GM18517 (cell line): ENCODE results near the gene GALNT17.
"Not testable (repeated sequence)": the region's sequence is repeated elsewhere in the genome, so short reads cannot be mapped to it uniquely, and the experiment has no call there.

Source experiments
- ATAC-seq: cut with Tn5 transposase; IDR thresholded peaks from one replicate; pipeline ENCODE4 v1.9.1; 2021; ENCODE audit warnings: mild to moderate bottlenecking, moderate library complexity; ENCODE audit not compliant: unreplicated experiment

Gene GALNT17

DNA sequence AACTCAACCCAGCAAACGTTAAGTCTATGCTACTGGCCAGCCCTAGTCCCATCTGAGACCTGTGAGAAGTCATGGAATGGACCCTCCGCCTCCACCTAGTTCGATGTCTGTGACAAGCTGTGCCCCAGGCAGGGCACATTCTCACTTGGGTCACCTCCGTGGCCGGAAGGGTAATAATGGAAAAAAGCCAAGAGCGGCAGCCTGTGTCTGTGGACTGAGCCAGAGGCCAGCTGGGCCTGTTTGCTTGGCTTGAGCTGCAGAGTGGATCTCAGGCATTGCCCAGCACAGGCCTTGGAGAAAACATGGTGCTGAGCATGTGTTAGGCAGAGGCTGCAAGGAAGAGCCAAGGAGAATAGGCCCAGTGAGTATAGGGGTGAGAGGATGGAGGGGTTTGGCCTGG, 97.8 kb downstream of the GALNT17 start:
- no peak for ATAC-seq

DNA sequence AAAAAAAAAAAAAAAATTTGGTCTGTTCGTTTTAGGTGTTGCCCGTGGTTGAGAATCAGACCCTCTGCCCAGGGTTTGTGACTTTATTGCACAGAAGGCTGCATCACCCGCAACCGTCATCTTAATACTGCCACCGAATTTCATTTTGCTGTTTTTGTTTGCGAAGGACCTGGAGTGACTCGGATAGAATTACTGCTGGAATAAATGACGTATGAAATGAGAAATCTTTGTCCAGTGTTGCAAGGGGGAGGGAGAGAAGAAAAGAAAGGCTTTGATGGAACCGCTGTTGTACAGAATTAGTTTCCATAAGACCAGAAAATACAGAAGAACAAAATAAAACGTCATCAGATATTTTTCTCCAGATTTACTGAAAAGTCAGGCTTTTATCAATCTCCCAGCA, 103.3 kb downstream of the GALNT17 start:
- ATAC-seq, result no peak

DNA sequence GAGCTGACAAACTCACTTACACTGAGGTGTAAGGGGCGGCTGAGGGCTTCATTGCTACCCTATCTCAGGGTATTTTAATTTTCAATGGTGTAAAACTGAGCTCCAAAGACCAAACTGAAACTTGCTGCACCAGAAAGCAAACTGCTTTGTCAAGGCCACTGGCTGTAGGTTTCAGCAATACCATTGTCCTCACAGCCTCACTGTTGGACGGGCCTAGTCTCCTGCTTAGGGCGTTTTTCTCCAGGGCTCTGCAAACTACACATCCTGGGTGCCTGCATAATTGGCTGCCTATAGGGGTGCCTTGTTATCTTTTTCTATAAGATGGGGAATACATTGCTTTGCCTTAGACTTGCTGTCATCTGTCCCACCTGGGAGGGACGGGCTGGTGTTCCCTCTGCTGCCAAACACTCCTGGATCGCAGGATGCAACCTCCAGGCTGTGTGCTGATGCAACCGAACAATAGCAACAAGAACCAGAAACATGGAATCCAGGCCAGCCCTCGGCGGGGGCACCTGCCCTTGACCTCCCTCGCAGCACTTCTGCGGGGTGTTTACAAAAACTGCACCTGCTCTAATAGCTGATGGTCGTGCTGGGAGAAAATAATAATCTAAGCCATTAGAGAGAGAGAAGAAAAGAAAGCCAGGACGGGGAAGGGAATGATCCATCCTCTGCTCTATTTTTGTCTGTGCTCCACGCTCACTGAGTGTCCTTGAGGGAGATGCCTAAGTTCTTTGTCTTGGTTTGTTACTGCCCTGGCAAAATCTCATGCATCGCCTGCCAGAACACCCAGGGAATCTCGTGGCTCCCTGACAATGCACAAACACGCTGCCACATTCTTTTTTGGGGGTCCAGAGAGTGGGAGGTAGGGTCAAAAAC, 104.5 kb downstream of the GALNT17 start:
- no peak for ATAC-seq

DNA sequence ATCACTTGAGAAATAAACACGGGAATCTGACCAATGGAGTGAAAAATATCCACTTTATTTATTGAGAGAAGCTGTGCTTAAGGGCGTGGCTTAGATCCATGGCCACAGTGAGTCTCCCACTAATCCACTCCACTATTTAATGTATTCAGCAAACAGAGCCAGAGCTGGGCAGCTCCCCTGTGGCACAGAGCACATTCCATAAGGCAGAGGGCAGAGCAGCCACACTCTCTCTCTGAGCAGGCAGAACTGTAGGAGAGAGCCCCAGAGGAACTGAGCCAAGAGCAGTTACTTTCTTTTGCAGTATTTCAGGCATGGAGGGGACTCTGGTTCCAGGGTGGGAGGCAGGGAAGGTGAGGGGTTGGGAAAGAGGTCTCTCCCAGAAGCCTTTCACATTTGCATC, 106.0 kb downstream of the GALNT17 start:
- ATAC-seq, result no peak

DNA sequence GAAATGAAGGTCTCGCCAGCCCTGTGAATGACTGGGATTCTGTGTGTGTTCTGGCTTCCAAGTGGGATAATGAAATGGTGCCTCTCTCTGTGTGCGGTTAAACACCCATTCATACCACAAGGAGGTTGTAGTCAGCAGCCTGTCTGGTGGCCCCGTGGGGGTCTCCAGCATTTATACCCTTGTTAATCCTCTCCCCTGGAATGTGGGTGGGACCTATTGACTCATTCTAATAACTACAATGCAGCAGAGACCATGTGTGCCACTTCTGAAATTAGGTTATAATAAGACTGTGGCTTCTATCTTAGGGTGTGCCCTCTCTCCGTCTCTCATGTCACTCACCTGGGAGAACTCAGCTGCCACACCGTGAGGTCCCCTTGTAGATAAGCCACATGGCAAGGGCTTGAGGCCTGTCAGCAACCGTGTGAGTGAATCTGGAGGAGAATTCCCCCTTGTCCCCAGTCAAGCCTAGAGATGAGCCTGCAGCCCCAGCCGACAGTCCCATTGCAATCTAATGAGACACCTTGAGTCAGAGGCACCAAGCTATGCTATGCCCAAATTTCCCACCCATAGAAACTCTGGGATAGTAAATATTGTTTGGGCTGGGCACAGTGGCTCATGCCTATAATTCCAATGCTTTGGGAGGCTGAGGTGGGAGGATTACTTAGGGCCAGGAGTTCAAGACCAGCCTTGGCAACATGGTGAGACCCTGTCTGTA, 106.8 kb downstream of the GALNT17 start:
- ATAC-seq, result no peak

DNA sequence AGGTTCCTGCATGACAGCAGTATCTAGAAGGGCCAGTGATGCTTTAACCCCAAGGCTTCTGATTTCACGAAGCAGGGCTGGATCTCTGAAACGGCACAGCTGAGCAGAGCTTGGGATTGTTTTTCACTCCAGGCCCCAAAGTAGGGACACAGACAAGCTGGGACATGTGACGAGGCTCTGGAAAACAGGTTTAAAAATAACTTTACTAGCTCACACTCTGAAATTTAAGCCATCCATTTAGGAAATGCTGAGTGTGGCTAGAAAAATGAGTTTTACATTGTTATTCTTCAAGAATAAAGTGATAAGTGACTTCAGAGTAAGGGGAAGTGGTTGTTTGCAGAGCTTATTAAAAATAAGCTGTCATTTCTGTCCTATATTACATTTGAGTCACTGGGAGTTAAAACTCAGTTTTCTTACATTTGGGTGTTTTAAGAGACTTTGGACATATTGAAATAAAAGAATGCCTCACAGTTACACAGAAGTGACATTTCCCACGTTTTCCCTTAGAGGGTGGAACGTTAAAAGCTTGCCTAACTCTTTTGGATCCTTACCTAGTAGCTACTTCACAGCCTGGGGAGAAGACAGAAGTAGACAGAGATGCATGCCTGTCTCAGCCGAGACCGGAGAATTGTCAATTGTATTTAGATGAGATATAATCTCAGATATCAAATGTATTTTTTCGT, 107.8 kb downstream of the GALNT17 start:
- ATAC-seq, result no peak

DNA sequence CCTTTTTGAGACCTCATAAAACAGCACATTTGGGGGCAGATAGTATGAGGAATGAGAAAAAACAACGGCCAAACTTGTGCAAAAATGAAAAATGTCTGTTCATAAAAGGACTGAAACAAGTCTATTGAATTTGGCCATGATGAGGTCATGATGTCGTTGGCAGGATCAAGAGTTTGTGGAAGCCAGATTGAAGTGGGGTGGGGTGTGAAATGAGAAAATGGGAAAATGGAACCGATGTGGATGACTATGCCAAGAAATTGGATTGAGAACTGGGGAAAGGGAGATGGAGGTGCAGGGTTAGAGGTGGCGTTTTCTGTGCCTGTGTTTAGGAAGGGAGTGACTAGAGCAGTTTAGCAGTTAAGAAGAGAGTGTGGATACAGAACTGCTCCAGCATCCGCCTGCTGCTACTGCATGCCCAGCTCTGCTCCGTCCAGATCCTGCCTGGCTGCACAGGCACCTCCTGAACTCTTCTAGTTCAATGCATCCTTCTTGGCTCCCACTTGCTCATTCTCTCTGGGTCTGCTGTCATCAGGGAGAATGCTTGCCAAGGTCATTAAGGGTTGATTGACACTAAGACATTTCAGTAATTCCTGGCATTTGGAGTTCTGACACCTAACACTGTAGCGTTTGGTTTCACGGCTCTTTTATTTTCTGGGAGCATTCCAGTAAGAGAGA, 111.9 kb downstream of the GALNT17 start:
- ATAC-seq, result no peak

DNA sequence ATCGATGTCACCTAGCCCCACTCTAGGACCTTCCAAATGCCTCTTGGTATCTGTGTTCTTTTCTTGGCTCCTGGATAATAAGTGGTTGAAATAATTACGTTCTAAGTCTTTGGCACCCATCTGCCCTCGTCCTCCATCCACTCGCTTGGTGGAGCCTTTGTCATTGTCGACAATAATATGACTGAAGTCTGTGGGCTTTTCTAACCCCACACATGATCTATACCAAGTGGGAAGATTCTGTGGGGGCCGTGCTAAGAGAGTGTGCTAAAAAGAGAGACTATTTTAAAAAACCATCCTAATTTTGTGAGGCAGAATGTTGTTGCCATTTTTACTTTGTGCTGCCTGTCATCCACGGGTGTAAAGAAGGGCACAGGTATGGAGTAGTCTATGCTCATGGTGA, 113.1 kb downstream of the GALNT17 start:
- no peak for ATAC-seq

DNA sequence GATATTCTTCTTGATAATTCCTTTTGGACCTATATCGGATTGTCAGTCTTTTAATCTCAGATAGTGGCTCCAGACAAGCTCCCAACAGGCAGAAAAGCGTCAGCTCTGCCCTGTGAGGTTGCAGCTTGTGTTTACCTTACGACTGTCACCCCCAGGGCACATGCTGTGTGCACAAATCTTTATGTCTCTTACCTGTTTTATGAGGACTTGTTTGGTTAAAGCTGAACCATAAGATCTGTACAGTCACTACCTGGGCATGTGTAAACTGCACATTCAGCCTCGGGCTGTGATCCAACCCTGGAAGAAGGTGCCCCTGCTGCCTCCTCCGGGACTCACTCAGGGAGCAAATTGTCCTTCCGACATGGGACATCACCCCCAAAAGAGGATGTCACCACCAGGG, 119.8 kb downstream of the GALNT17 start:
- ATAC-seq, result no peak

DNA sequence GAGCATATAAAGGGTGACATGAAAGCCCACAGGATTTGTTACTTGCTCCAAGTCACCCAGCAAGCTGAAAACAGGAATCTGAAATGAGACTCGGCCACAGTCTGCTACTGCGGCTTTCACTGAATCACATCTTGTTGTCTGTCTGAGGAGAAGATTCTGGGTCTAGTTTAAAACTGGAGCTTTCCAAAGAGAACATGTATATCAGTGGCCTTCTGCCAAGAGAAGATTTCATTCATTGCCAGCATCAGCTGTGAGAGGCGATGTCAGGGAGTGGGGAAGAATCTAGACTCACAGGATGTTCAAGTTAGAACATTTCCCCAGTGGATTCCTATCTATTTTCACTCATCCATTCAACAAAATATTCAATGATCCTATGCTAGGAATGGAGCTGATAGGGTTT, 122.8 kb downstream of the GALNT17 start:
- ATAC-seq, result no peak

DNA sequence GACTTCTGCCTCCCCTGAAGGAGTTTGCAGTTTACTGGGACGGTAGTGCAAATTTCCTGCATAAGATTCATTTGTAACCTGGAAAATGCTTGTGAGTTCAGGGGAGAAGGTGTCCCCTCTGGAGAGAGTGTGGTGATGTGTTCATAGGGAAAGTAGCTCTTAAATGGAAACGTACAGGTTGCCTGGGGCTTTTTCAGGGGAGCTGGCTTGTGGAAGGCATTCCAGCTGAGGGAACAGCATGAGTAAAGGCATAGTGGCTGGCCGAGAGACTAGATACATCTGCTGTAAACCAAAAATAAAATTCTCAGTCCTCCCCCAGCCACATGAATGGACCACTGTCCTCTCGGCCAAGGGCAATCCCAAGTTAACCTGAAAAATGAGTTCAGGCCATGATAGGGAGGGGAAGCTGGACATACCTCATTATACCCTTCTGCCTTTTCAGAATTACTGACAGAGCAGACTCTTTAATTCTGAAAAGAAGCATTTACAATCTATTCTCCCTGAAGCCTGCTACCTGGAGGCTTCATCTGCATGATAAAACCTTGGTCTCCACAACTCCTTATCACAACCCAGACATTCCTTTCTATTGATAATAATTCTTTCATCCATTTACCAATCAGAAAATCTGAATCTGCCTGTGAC, 123.7 kb downstream of the GALNT17 start:
- ATAC-seq, result no peak

DNA sequence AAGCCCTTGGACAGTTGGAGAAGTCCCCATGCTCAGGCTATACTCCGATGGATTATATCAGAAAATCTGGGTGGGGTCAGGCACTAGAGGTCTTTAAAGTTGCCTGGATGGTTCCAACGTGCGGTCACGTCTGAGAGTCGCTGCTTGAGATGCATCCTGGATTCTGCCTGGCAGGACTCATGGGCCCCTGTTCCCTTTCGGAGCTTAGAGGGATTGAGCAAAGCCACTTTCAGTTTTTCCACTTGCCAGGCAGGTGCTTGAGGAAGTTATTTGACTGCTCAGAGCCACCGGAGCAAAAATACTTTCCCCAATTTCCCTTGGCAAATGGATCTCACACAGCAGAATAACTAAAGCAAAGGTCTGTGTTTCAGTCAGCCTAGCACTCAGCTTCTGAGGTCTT, 129.1 kb downstream of the GALNT17 start:
- ATAC-seq, result no peak

DNA sequence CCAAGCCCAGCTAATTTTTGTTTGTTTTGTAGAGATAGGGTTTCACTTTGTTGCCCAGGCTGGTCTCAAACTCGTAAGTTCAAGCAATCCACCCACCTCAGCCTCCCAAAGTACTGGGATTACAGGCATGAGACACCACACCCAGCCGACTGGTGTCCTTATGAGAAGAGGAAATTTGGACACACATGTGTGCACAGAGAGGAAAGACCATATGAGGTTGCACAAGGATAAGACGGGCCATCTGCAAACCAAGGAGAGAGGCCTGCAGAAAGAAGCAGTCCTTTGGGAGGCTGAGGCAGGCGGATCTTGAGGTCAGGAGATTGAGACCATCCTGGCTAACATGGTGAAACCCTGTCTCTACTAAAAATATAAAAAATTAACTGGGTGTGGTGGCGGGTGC, 130.9 kb downstream of the GALNT17 start:
- ATAC-seq, result not testable (repeated sequence)

DNA sequence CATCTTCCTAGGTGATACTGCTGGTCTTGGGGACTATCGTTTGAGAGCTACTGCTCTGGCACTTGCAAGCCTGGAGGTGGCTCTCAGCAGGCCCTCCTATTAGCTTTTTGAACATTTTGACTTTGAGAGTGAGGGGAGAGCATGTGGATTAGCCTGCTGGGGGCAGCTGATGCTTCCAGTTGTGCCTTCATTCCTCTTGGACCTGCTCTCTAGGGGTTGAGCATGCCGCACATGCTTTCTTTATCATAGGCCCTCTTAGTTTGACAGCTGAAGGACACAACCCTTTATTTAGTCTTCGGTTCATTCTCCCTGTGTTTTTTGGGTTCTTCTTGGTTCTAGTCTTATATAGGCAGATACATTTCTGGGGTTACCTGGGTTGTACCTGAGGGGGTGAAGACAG, 132.1 kb downstream of the GALNT17 start:
- no peak for ATAC-seq

DNA sequence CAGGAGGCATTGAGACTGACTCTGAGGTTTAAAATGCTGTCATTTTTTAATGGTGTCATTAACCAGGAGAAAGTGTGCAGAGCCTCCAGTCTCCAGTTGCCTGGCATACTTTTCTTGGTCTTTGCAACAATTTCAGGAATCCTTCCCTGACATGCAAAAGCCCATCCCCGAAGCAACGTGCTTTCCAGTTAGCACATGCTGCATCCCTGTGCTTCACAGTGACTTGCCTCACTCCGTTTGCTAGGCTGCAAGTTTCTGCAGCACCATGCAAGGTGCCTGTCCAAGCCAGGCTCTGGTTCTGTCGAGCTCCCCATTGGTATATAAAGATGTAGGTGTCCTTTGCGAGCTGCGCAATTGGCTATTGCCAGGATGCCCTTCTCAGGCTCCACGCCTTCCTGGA, 135.0 kb downstream of the GALNT17 start:
- no peak for ATAC-seq

DNA sequence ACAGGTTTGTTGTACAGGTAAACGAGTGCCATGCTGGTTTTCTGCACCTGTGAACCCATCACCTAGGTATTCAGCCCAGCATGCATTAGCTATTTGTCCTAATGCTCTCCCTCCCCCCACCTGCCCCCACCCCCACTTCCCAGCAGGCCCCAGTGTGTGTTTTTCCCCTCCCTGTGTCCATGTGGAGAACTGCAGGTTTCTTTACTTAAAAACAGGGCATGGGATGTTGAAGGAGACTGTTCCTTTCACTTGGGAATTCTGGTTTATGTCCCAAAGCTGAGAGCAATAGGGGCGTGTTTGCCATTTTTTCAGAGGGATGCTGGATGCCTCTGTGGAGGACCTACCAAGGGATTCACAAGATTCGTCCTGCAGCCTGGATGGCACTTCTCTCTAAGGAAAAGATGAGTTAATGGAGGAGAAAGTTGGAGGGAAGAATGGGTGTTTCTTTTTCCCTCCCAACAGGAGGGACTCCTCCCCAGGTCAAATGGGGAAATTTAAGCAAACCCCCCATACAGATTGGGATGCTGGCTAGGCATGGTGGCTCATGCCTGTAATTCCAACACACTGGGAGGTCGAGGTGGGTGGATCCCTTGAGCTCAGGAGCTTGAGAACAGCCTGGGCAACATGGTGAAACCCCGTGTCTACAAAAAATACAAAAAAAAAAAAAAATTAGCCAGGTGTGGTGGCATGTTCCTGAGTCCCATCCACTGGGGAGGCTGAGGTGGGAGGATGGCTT, 136.0 kb downstream of the GALNT17 start:
- ATAC-seq, result no peak

DNA sequence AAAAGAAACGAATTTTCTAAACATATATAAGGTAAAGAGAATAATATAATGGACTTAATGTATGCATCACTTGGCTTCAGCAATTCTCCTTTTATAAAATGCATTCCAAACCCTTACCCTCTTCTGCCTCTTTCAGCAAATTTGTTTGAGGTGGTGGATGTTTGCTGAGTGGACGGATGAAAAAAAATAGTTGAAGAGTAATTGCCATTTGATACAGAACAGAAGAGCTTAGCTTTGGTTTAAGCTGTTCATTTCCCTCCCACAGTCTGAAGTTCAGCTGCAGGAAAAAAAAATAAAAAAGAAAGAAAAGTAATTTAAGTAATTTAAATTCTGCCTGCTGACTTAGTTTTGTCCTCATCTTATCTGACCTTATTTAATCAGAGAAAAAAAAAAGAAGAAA, 138.6 kb downstream of the GALNT17 start:
- no peak for ATAC-seq

DNA sequence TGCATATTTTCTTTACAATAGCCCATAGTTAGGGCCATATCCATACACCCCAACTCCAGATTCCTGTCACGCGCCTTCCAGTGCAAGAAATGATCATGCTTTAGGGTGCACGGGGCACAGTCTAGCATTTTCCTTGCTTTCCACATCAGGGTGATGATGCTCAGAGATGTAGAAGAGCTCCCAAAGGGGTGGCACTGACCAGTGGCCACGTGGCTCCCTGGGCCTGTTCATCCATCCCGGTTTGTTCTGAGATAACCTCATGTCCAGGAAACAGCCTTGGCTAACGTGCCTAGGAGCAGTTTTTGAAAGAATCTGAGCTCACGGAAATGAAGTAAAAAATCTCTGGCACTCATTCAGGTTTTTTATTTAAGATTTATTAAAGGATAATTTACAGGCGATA, 139.3 kb downstream of the GALNT17 start:
- no peak for ATAC-seq

DNA sequence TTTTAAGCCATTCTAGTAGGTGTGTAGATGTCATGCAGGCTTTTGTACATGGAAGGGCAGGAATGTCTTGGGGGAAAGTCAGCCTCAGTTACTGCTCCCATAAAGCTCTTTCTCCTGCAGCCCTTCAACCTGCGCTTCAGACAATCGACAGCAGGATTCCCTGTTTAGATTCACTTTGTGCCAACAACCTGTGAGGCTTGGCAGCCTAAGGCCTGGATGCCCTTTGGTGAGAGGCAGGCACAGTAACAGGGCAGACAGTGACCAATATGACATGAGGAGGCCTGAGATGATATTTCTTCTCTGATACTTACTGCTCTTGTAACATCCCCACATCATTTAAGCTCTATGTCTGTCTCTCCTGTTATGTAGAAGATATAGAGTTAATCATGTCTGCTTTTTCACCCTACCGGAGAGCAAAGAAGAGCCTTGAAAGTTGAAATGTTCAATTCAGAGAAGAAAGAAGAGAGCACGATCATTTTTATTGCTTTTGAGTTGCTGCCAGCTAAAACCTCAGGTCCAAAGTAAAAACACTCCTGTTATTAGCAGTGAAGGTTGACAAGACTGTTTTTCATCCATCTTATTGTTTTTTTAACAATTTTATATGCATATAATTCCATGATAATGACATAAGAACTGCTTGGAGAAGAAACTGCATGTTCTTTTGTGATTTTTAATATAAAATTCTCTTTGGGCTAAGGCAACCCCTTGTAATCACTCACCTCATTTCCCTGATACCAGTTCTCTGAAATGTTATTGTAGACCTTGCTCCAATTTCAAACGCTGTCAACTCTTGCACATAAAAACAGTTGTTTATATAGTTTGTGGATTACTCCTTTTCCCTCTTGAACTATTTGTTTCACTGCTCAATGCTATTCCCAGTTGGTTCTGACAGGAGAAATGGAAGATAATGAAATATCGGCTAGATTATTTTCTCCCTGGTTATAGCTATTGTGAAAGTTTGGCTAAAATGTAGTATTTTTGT, 140.9 kb downstream of the GALNT17 start:
- no peak for ATAC-seq
